IMR-90 (cell line): Measurements from ENCODE around the gene GAS7. TPM values are rescaled to one million over a fixed set of nuclear protein-coding genes. Genes with fewer than 3 reads are reported as not detected.

Experiments
- ATAC-seq: fragments of 200-7000 bp; cut with Tn5 transposase; 2 replicates; pipeline ENCODE4 v1.9.1; 2020; ENCODE audit warnings: low read depth, mild to moderate bottlenecking, moderate library complexity
- BruUV-seq: library from RNA; stranded (reverse); fragments of 400-500 nt; replicated peaks from 2 replicates; lab custom pipeline; 2021; lab: Mats Ljungman, UMichigan
- CTCF ChIA-PET: fragments of 300-600 bp; formaldehyde crosslinking; extraction: SDS; loops from one replicate; lab custom pipeline; 2021; ENCODE audit warnings: antibody characterized with exemption; lab: Yijun Ruan, JAX
- POLR2A ChIA-PET: fragments of 300-600 bp; sonication (Branson Sonifier 250); formaldehyde crosslinking; loops from one replicate; lab custom pipeline; 2022; ENCODE audit warnings: antibody characterized with exemption; ENCODE audit not compliant: unreplicated experiment; lab: Charles Lee
- DNase-seq: peaks from one replicate; pipeline ENCODE4 v3.0.0; 2013
- H2AFZ ChIP-seq: replicated peaks from 2 replicates; pipeline ENCODE3; 2013; ENCODE audit warnings: low read length, mild to moderate bottlenecking; ENCODE audit not compliant: poor library complexity
- H2AK5ac ChIP-seq: 2 replicates; pipeline ENCODE4 v1.6.1; 2013; ENCODE audit warnings: low read depth, low read length, inconsistent platforms
- H2AK9ac ChIP-seq: replicated peaks from 2 replicates; pipeline ENCODE3; 2013; ENCODE audit warnings: mild to moderate bottlenecking, low read depth, low read length, moderate library complexity; ENCODE audit not compliant: poor library complexity
- H2BK120ac ChIP-seq: 2 replicates; pipeline ENCODE4 v1.6.1; 2013; ENCODE audit warnings: low read depth, low read length, inconsistent platforms
- H2BK15ac ChIP-seq: 3 replicates; pipeline ENCODE4 v1.6.1; 2013; ENCODE audit warnings: low read depth, low read length, inconsistent platforms
- H2BK20ac ChIP-seq: 2 replicates; pipeline ENCODE4 v1.6.1; 2013; ENCODE audit warnings: low read depth, mild to moderate bottlenecking, inconsistent platforms, low read length, moderate library complexity
- H2BK5ac ChIP-seq: 2 replicates; pipeline ENCODE4 v1.6.1; 2013; ENCODE audit warnings: mild to moderate bottlenecking, low read depth, low read length, inconsistent platforms; ENCODE audit not compliant: poor library complexity, severe bottlenecking
- H3K14ac ChIP-seq: replicated peaks from 2 replicates; pipeline ENCODE4 v1.6.1; 2013; ENCODE audit warnings: low read depth, low read length, inconsistent platforms
- H3K18ac ChIP-seq: 2 replicates; pipeline ENCODE4 v1.6.1; 2013; ENCODE audit warnings: low read depth, low read length, control low read depth
- H3K23ac ChIP-seq: 2 replicates; pipeline ENCODE4 v1.6.1; 2013; ENCODE audit warnings: low read depth, low read length, inconsistent platforms
- H3K27ac ChIP-seq: 2 replicates; pipeline ENCODE4 v1.5.1; 2013; ENCODE audit warnings: mild to moderate bottlenecking, control low read depth, low read length; ENCODE audit not compliant: insufficient read depth
- H3K27me3 ChIP-seq: 2 replicates; pipeline ENCODE4 v1.6.1; 2013; ENCODE audit warnings: low read length; ENCODE audit not compliant: control insufficient read depth, insufficient read depth
- H3K36me3 ChIP-seq: 2 replicates; pipeline ENCODE4 v1.6.1; 2013; ENCODE audit warnings: low read length, mixed read lengths; ENCODE audit not compliant: control insufficient read depth, insufficient read depth
- H3K4ac ChIP-seq: 2 replicates; pipeline ENCODE4 v1.6.1; 2013; ENCODE audit warnings: low read depth, low read length, inconsistent platforms
- H3K4me1 ChIP-seq: 2 replicates; pipeline ENCODE4 v1.6.1; 2013; ENCODE audit warnings: low read length, mixed read lengths; ENCODE audit not compliant: control insufficient read depth, insufficient read depth
- H3K4me2 ChIP-seq: 2 replicates; pipeline ENCODE4 v1.6.1; 2013; ENCODE audit warnings: low read depth, mild to moderate bottlenecking, control low read depth, low read length, moderate library complexity
- H3K4me3 ChIP-seq: 2 replicates; pipeline ENCODE4 v1.5.1; 2013; ENCODE audit warnings: low read depth, mild to moderate bottlenecking, control low read depth, low read length, moderate library complexity; ENCODE audit not compliant: insufficient read depth
- H3K56ac ChIP-seq: 2 replicates; pipeline ENCODE4 v1.6.1; 2013; ENCODE audit warnings: low read length, inconsistent platforms; ENCODE audit not compliant: insufficient read depth; ENCODE audit errors: extremely low read depth
- H3K79me1 ChIP-seq, 2 experiments: 2 replicates each; pipeline ENCODE4 v1.6.1; 2013; ENCODE audit warnings: low read length in 2 of 2, inconsistent platforms in 1 of 2, low read depth in 1 of 2
- H3K9ac ChIP-seq: 2 replicates; pipeline ENCODE4 v1.6.1; 2013; ENCODE audit warnings: low read depth, low read length, control low read depth
- H3K9me1 ChIP-seq: 2 replicates; pipeline ENCODE4 v1.6.1; 2013; ENCODE audit warnings: low read length, inconsistent platforms; ENCODE audit not compliant: insufficient read depth
- H3K9me3 ChIP-seq: 2 replicates; pipeline ENCODE4 v1.6.1; 2013; ENCODE audit warnings: low read length; ENCODE audit not compliant: control insufficient read depth, insufficient read depth
- H4K20me1 ChIP-seq: 2 replicates; pipeline ENCODE4 v1.6.1; 2013; ENCODE audit warnings: low read length, inconsistent platforms; ENCODE audit not compliant: insufficient read depth
- H4K5ac ChIP-seq: 2 replicates; pipeline ENCODE4 v1.6.1; 2013; ENCODE audit warnings: mild to moderate bottlenecking, low read depth, low read length, control low read depth
- H4K8ac ChIP-seq, 2 experiments: 2 replicates each; pipeline ENCODE4 v1.6.1; 2013; ENCODE audit warnings: low read depth in 2 of 2, low read length in 2 of 2, control low read depth in 1 of 2, inconsistent platforms in 1 of 2
- H4K91ac ChIP-seq: 2 replicates; pipeline ENCODE4 v1.6.1; 2013; ENCODE audit warnings: low read depth, low read length, inconsistent platforms; ENCODE audit not compliant: insufficient read depth
- BHLHE40 ChIP-seq: fragments of 150-350 bp; IDR thresholded peaks from 2 replicates; pipeline ENCODE4 v1.6.1; 2016; ENCODE audit warnings: mild to moderate bottlenecking, low read depth, low read length
- CEBPB ChIP-seq: IDR thresholded peaks from 2 replicates; pipeline ENCODE4 v1.6.1; 2012; ENCODE audit warnings: low read depth, low read length, improper control_type of control experiment
- MXI1 ChIP-seq: IDR thresholded peaks from 2 replicates; pipeline ENCODE4 v1.6.1; 2012; ENCODE audit warnings: low read depth, mild to moderate bottlenecking, low read length, moderate library complexity, borderline replicate concordance
- RAD21 ChIP-seq: IDR thresholded peaks from 2 replicates; pipeline ENCODE4 v1.6.1; 2012; ENCODE audit warnings: low read length, improper control_type of control experiment
- WGBS, 2 experiments: methylation state at CpG; one replicate each; pipeline versions ENCODE4 v1.1.5 to v1.1.7; 2013; ENCODE audit warnings: missing lambda C conversion rate in 2 of 2; ENCODE audit not compliant: insufficient read length in 1 of 2; ENCODE audit errors: extremely low coverage in 2 of 2; 5-methylcytosine and 5-hydroxymethylcytosine counted together
- dilution Hi-C: fragments of 300-500 bp; cut with HindIII; formaldehyde crosslinking; loops from one replicate; pipeline ENCODE4 v1.14.3; 2018; ENCODE audit warnings: low sequenced_read_pairs; ENCODE audit not compliant: unreplicated experiment
- in situ Hi-C: fragments of 300-500 bp; cut with MboI; formaldehyde crosslinking; loops from 3 replicates; pipeline ENCODE4 v1.14.3; 2019; ENCODE audit warnings: low sequenced_read_pairs, inconsistent platforms, mixed read lengths
- intact Hi-C: fragments of 100-400 bp; cut with micrococcal nuclease; formaldehyde crosslinking; loops from 2 replicates; pipeline ENCODE4 v1.10.0; 2022
- polyA plus RNA-seq, 3 experiments: library from polyadenylated mRNA; depleted of rRNA; stranded (reverse); fragments of >200 nt; gene quantifications; 2 replicates each; pipeline ENCODE4 v1.2.3, GENCODE V29; 2012; ENCODE audit warnings: low replicate concordance in 1 of 3
- total RNA-seq: library from RNA; depleted of rRNA; stranded (reverse); fragments of >200 nt; gene quantifications from 2 replicates; pipeline ENCODE4 v1.2.3, GENCODE V29; 2012
- TF ChIP-seq, protein P1 (sequence below): fragments of 150-350 bp; IDR thresholded peaks from 2 replicates; pipeline ENCODE4 v1.6.1; 2017; ENCODE audit warnings: mild to moderate bottlenecking, antibody characterized with exemption, low read length, low read depth
- TF ChIP-seq, protein P2 (sequence below): conservative IDR thresholded peaks from 2 replicates; pipeline ENCODE4 v1.5.1; 2012; ENCODE audit warnings: mild to moderate bottlenecking, low read depth, low read length, improper control_type of control experiment
- TF ChIP-seq, protein P3 (sequence below): fragments of 150-350 bp; IDR thresholded peaks from 2 replicates; pipeline ENCODE4 v1.6.1; 2016; ENCODE audit warnings: low read depth, mild to moderate bottlenecking, low read length, moderate library complexity, borderline replicate concordance

GAS7 gene
- total and polyA plus RNA-seq, 2 of the 4 experiments (the other 2 are of a cell fraction), result 4.6 to 5.0 TPM

DNA sequence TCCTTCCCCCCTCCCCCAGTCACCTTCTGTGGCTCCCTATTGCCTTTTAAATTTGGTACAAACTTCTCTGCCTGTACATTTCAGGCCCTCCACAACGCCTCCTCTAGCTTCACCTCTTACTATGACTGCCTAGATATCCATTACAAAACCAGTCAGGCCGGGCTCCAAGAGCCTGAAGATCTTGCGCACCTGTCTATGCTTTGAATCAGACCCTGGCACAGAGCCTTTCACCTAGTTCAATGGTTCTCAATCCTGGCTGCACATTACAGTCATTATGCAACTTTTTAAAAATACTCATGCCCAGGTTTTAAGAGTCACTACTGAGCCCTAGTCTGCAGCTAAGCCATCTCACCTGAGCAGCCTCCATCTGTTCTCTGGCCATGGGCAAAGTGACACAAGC, 1.6 kb upstream of the GAS7 start:
- no peak overlapping the region for H3K23ac ChIP-seq
- no peak overlapping the region for H4K91ac ChIP-seq
- H2AFZ ChIP-seq, result no peak overlapping the region
- H3K79me1 ChIP-seq, result no peaks in the 10 kb centered on the region
- H3K18ac ChIP-seq, result no peak overlapping the region
- no peak overlapping the region for H3K4me3 ChIP-seq
- H3K36me3 ChIP-seq, result no peaks in the 10 kb centered on the region
- no peaks in the 10 kb centered on the region; the same call in 1 of the 2 replicates for H3K9me1 ChIP-seq
- TF ChIP-seq RAD21, result no peak
- no peak for TF ChIP-seq BHLHE40
- TF ChIP-seq, protein P1, sequence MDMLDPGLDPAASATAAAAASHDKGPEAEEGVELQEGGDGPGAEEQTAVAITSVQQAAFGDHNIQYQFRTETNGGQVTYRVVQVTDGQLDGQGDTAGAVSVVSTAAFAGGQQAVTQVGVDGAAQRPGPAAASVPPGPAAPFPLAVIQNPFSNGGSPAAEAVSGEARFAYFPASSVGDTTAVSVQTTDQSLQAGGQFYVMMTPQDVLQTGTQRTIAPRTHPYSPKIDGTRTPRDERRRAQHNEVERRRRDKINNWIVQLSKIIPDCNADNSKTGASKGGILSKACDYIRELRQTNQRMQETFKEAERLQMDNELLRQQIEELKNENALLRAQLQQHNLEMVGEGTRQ, result no peak
- TF ChIP-seq CEBPB, result no peak
- TF ChIP-seq MXI1, result no peak
- TF ChIP-seq, protein P2, sequence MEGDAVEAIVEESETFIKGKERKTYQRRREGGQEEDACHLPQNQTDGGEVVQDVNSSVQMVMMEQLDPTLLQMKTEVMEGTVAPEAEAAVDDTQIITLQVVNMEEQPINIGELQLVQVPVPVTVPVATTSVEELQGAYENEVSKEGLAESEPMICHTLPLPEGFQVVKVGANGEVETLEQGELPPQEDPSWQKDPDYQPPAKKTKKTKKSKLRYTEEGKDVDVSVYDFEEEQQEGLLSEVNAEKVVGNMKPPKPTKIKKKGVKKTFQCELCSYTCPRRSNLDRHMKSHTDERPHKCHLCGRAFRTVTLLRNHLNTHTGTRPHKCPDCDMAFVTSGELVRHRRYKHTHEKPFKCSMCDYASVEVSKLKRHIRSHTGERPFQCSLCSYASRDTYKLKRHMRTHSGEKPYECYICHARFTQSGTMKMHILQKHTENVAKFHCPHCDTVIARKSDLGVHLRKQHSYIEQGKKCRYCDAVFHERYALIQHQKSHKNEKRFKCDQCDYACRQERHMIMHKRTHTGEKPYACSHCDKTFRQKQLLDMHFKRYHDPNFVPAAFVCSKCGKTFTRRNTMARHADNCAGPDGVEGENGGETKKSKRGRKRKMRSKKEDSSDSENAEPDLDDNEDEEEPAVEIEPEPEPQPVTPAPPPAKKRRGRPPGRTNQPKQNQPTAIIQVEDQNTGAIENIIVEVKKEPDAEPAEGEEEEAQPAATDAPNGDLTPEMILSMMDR, result no peak
- TF ChIP-seq, protein P3, sequence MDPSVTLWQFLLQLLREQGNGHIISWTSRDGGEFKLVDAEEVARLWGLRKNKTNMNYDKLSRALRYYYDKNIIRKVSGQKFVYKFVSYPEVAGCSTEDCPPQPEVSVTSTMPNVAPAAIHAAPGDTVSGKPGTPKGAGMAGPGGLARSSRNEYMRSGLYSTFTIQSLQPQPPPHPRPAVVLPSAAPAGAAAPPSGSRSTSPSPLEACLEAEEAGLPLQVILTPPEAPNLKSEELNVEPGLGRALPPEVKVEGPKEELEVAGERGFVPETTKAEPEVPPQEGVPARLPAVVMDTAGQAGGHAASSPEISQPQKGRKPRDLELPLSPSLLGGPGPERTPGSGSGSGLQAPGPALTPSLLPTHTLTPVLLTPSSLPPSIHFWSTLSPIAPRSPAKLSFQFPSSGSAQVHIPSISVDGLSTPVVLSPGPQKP, result no peak
- H4K20me1 ChIP-seq, result no peaks in the 10 kb centered on the region
- dilution Hi-C loops (no loop called here), intact Hi-C loops (no loop called here), in situ Hi-C loops (no loop called here)
- peaks cover 4% of the 10 kb centered on the region for H3K27me3 ChIP-seq
- no peak overlapping the region for H3K9ac ChIP-seq
- no peaks in the 10 kb centered on the region for H3K9me3 ChIP-seq
- H4K8ac ChIP-seq, result no peak overlapping the region
- H2AK9ac ChIP-seq, result no peak overlapping the region
- no peak overlapping the region for H2BK20ac ChIP-seq
- 100% methylated on average over 1 of the region's 3 CpGs; no CpG with 5 or more reads in 1 of the 2 experiments for WGBS, 2 experiments
- no peak overlapping the region for H3K27ac ChIP-seq
- H4K5ac ChIP-seq, result no peak overlapping the region
- H3K4me1 ChIP-seq, result peaks cover 4% of the 10 kb centered on the region; the same call in 1 of the 2 replicates
- DNase-seq, result no peak
- H2AK5ac ChIP-seq, result no peak overlapping the region
- no peak for ATAC-seq
- BruUV-seq, result no TSS peak
- POLR2A ChIA-PET, result no interaction called here
- no peak overlapping the region for H3K4ac ChIP-seq
- H2BK120ac ChIP-seq, result no peak overlapping the region
- H2BK5ac ChIP-seq, result no peak overlapping the region
- H2BK15ac ChIP-seq, result no peak overlapping the region
- H3K14ac ChIP-seq, result no peak overlapping the region
- no peak overlapping the region for H3K4me2 ChIP-seq
- H3K56ac ChIP-seq, result no peak overlapping the region
- CTCF ChIA-PET, result no interaction called here
